GM12873 (cell line): Measurements from ENCODE around the gene ENKUR.

Source experiments
- CTCF ChIP-seq: IDR thresholded peaks from 2 replicates; pipeline ENCODE4 v1.5.1; 2012; ENCODE audit warnings: low read depth, mild to moderate bottlenecking, moderate library complexity, low read length, control low read depth; ENCODE audit not compliant: insufficient read depth; ENCODE audit errors: missing control alignments

ENKUR gene

GRCh38 chr10:24963521-24964041 lies 52.4 kb downstream of the ENKUR start:
- TF ChIP-seq CTCF = no peak

- no peak for TF ChIP-seq CTCF
Measured at GRCh38 chr10:24962995-24963394, 53.0 kb downstream of the ENKUR start.

GRCh38 chr10:24961582-24961981 lies 54.4 kb downstream of the ENKUR start:
- TF ChIP-seq CTCF = no peak

- TF ChIP-seq CTCF = no peak
Measured at GRCh38 chr10:24959382-24959730, 56.6 kb downstream of the ENKUR start.

- no peak for TF ChIP-seq CTCF
Measured at GRCh38 chr10:24958721-24959381, 57.1 kb downstream of the ENKUR start.

GRCh38 chr10:24958091-24958720 lies 57.8 kb downstream of the ENKUR start:
- no peak for TF ChIP-seq CTCF

GRCh38 chr10:24953675-24954074 lies 62.3 kb downstream of the ENKUR start:
- no peak for TF ChIP-seq CTCF
